H1 (cell line): ENCODE results near the gene MAML3. TPM values are rescaled to one million over a fixed set of nuclear protein-coding genes. Genes with fewer than 3 reads are reported as not detected.

Experiments used
- CTCF ChIA-PET: fragments of 300-600 bp; sonication (Branson Sonifier 250); formaldehyde crosslinking; loops from one replicate; lab custom pipeline; 2021; ENCODE audit not compliant: partially characterized antibody; lab: Charles Lee
- POLR2A ChIA-PET: fragments of 300-600 bp; sonication (Branson Sonifier 250); formaldehyde crosslinking; loops from one replicate; lab custom pipeline; 2021; ENCODE audit warnings: inconsistent platforms; ENCODE audit not compliant: partially characterized antibody; lab: Charles Lee
- DNase-seq, 2 experiments: peaks; one replicate each; pipeline versions ENCODE4 v3.0.0 to v3.0.0-alpha.2; 2010 to 2022; ENCODE audit warnings: low spot score in 2 of 2, low read depth in 1 of 2, mixed read lengths in 1 of 2
- FAIRE-seq: peaks from 2 replicates; lab custom pipeline; 2011; peaks lifted over from hg19 to GRCh38; lab: Jason Lieb, UNC
- H2AFZ ChIP-seq: 2 replicates; pipeline ENCODE4 v1.8.1; 2012; ENCODE audit warnings: low read length, inconsistent platforms
- H2AK5ac ChIP-seq: 2 replicates; pipeline ENCODE4 v1.6.1; 2013; ENCODE audit warnings: low read depth, low read length
- H2BK120ac ChIP-seq: replicated peaks from 2 replicates; pipeline ENCODE3; 2013; ENCODE audit warnings: low read depth, low read length, inconsistent platforms
- H2BK12ac ChIP-seq: 2 replicates; pipeline ENCODE4 v1.6.1; 2013; ENCODE audit warnings: low read depth, low read length
- H2BK15ac ChIP-seq: 2 replicates; pipeline ENCODE4 v1.6.1; 2013; ENCODE audit warnings: low read length
- H2BK20ac ChIP-seq: 2 replicates; pipeline ENCODE4 v1.6.1; 2013; ENCODE audit warnings: low read length
- H2BK5ac ChIP-seq: 2 replicates; pipeline ENCODE4 v1.6.1; 2013; ENCODE audit warnings: low read depth, low read length
- H3K14ac ChIP-seq: 2 replicates; pipeline ENCODE4 v1.6.1; 2013; ENCODE audit warnings: inconsistent platforms; ENCODE audit not compliant: insufficient read length
- H3K18ac ChIP-seq: 2 replicates; pipeline ENCODE4 v1.6.1; 2013; ENCODE audit warnings: low read length; ENCODE audit errors: extremely low read depth
- H3K23ac ChIP-seq: 2 replicates; pipeline ENCODE4 v1.6.1; 2013; ENCODE audit warnings: inconsistent platforms; ENCODE audit not compliant: insufficient read length
- H3K23me2 ChIP-seq: 2 replicates; pipeline ENCODE4 v1.6.1; 2013; ENCODE audit warnings: low read depth, low read length
- H3K27ac ChIP-seq: 2 replicates; pipeline ENCODE4 v1.6.1; 2011; ENCODE audit warnings: low read depth, low read length, inconsistent platforms
- H3K27me3 ChIP-seq, 4 experiments: replicated peaks in 1 of 4; 1 replicate in 1 of 4; 2 replicates in 3 of 4; pipeline versions ENCODE4 v1.6.1 to v1.8.1; 2011 to 2013; ENCODE audit warnings: low read length in 3 of 4, mild to moderate bottlenecking in 3 of 4, inconsistent platforms in 2 of 4, mixed read lengths in 2 of 4, moderate library complexity in 1 of 4; ENCODE audit not compliant: control insufficient read depth in 3 of 4, insufficient read depth in 3 of 4; ENCODE audit errors: extremely low read depth in 1 of 4
- H3K36me3 ChIP-seq, 4 experiments: 2 replicates each; pipeline versions ENCODE4 v1.6.1 to v1.8.1; 2011 to 2013; ENCODE audit warnings: mild to moderate bottlenecking in 4 of 4, low read length in 3 of 4, moderate library complexity in 2 of 4, control low read depth in 1 of 4, inconsistent platforms in 1 of 4; ENCODE audit not compliant: insufficient read depth in 4 of 4, control insufficient read depth in 2 of 4
- H3K4ac ChIP-seq: replicated peaks from 2 replicates; pipeline ENCODE3; 2013; ENCODE audit warnings: low read length, low read depth, mixed read lengths, inconsistent platforms; ENCODE audit not compliant: insufficient read length
- H3K4me1 ChIP-seq, 4 experiments: replicated peaks in 1 of 4; 1 replicate in 1 of 4; 2 replicates in 3 of 4; pipeline versions ENCODE4 v1.6.1 to v1.8.1; 2011 to 2013; ENCODE audit warnings: low read length in 3 of 4, inconsistent platforms in 2 of 4, mixed read lengths in 1 of 4; ENCODE audit not compliant: insufficient read depth in 4 of 4, control insufficient read depth in 3 of 4
- H3K4me2 ChIP-seq, 2 experiments: 2 replicates each; pipeline versions ENCODE4 v1.6.1 to v1.8.1; 2011 to 2013; ENCODE audit warnings: low read depth in 2 of 2, low read length in 2 of 2, control low read depth in 1 of 2, inconsistent platforms in 1 of 2, mild to moderate bottlenecking in 1 of 2; ENCODE audit not compliant: insufficient read depth in 1 of 2
- H3K4me3 ChIP-seq, 4 experiments: fragments of 200-600, 300-600 bp in 1 of 4; sonication (generic), shearing (Covaris generic), sonication (Bioruptor Twin) in 1 of 4; 2 replicates each; pipeline versions ENCODE4 v1.5.1 to v1.8.1; 2011 to 2016; ENCODE audit warnings: low read length in 4 of 4, low read depth in 3 of 4, control low read depth in 2 of 4, inconsistent platforms in 2 of 4, mild to moderate bottlenecking in 2 of 4, mixed read lengths in 1 of 4, moderate library complexity in 1 of 4; ENCODE audit not compliant: insufficient read depth in 2 of 4; ENCODE audit errors: extremely low read depth in 1 of 4
- H3K56ac ChIP-seq: replicated peaks from 2 replicates; pipeline ENCODE3; 2013; ENCODE audit warnings: low read depth, mild to moderate bottlenecking, mixed read lengths, low read length, inconsistent platforms; ENCODE audit not compliant: insufficient read length
- H3K79me1 ChIP-seq: 2 replicates; pipeline ENCODE4 v1.6.1; 2013; ENCODE audit warnings: low read depth, low read length, control low read depth
- H3K79me2 ChIP-seq, 2 experiments: 2 replicates each; pipeline versions ENCODE4 v1.6.1 to v1.8.1; 2012 to 2013; ENCODE audit warnings: low read length in 2 of 2, mild to moderate bottlenecking in 2 of 2, inconsistent platforms in 1 of 2; ENCODE audit not compliant: insufficient read depth in 2 of 2, control insufficient read depth in 1 of 2
- H3K9ac ChIP-seq, 4 experiments: replicated peaks in 1 of 4; 1 replicate in 1 of 4; 2 replicates in 3 of 4; pipeline versions ENCODE4 v1.6.1 to v1.8.1; 2011 to 2013; ENCODE audit warnings: low read depth in 3 of 4, low read length in 3 of 4, control low read depth in 2 of 4, mild to moderate bottlenecking in 2 of 4, moderate library complexity in 2 of 4, inconsistent platforms in 1 of 4; ENCODE audit errors: extremely low read depth in 1 of 4
- H3K9me3 ChIP-seq, 2 experiments: 2 replicates each; pipeline versions ENCODE4 v1.6.1 to v1.8.1; 2012 to 2013; ENCODE audit warnings: mild to moderate bottlenecking in 2 of 2, moderate library complexity in 2 of 2, control low read depth in 1 of 2, inconsistent platforms in 1 of 2, low read depth in 1 of 2, low read length in 1 of 2, mixed read lengths in 1 of 2; ENCODE audit not compliant: insufficient read depth in 2 of 2
- H4K20me1 ChIP-seq, 2 experiments: replicated peaks in 1 of 2; 2 replicates each; pipeline versions ENCODE3 to v1.8.1; 2011 to 2013; ENCODE audit warnings: inconsistent platforms in 2 of 2, low read length in 2 of 2, mild to moderate bottlenecking in 1 of 2; ENCODE audit not compliant: insufficient read depth in 2 of 2, control insufficient read depth in 1 of 2
- H4K5ac ChIP-seq: 2 replicates; pipeline ENCODE4 v1.6.1; 2013; ENCODE audit warnings: low read length, low read depth, mixed read lengths, inconsistent platforms; ENCODE audit not compliant: insufficient read length
- H4K8ac ChIP-seq: 2 replicates; pipeline ENCODE4 v1.8.0; 2013; ENCODE audit warnings: mild to moderate bottlenecking, moderate library complexity, low read length, inconsistent platforms; ENCODE audit not compliant: insufficient read depth; ENCODE audit errors: extremely low read depth
- H4K91ac ChIP-seq: replicated peaks from 2 replicates; pipeline ENCODE3; 2013; ENCODE audit warnings: low read length, mixed read lengths, inconsistent platforms; ENCODE audit not compliant: insufficient read length
- JUND ChIP-seq: IDR thresholded peaks from 2 replicates; pipeline ENCODE4 v1.6.1; 2011; ENCODE audit warnings: mild to moderate bottlenecking, improper control_type of control experiment, low read length
- WGBS, 2 experiments: shearing (Covaris generic) in 1 of 2; methylation state at CpG; one replicate each; pipeline versions ENCODE4 v1.1.6 to v1.1.7; 2013 to 2015; ENCODE audit warnings: low lambda C conversion rate in 2 of 2, mixed read lengths in 2 of 2, inconsistent platforms in 1 of 2, low coverage in 1 of 2, missing lambda C conversion rate in 1 of 2; ENCODE audit not compliant: insufficient replicate concordance in 2 of 2, insufficient coverage in 1 of 2, insufficient read length in 1 of 2; ENCODE audit errors: extremely low coverage in 1 of 2, missing lambda C conversion rate in 1 of 2; 5-methylcytosine and 5-hydroxymethylcytosine counted together
- polyA plus RNA-seq, 7 experiments: library from polyadenylated mRNA; depleted of rRNA in 3 of 7; stranded (reverse) in 5 of 7; unstranded in 2 of 7; fragments of >200 nt in 5 of 7; fragments of 200-250 nt in 2 of 7; gene quantifications; 1 replicate in 5 of 7; 2 replicates in 1 of 7; 4 replicates in 1 of 7; pipeline versions ENCODE4 v1.2.1 to v1.2.3, GENCODE V29; 2011 to 2013; ENCODE audit warnings: missing spikeins in 2 of 7, mixed read lengths in 2 of 7
- total RNA-seq: library from RNA; stranded (reverse); fragmentation: NEBNext Ultra II Directional; extraction: Animal tissue kit (Norgen Biotek cat#: 25700); gene quantifications from 2 replicates; pipeline ENCODE4 v1.2.1, GENCODE V29; 2021

MAML3 gene
- total and polyA plus RNA-seq, 2 of the 8 experiments (the other 6 are each of a cell fraction or from before 2014, with no cell fraction given): 2.1 to 5.7 TPM

GRCh38 chr4:140185412-140186081, 31.6 kb upstream of the MAML3 start:
- Histone ChIP-seq H3K18ac (no peak overlapping the region), H3K9me3 (no peaks in the 10 kb centered on the region), H2BK20ac (no peak overlapping the region), H3K27me3 (no peaks in the 10 kb centered on the region), H3K9ac (no peak overlapping the region), H3K36me3 (no peaks in the 10 kb centered on the region), H3K4me2 (no peak overlapping the region), H2BK120ac (no peak overlapping the region), H3K79me1 (no peaks in the 10 kb centered on the region), H3K4ac (no peak overlapping the region), H2AFZ (no peak overlapping the region), H3K56ac (no peak overlapping the region), H2BK5ac (no peak overlapping the region), H3K4me1 (no peaks in the 10 kb centered on the region), H4K5ac (no peak overlapping the region), H4K8ac (no peak overlapping the region), H3K79me2 (no peaks in the 10 kb centered on the region), H2AK5ac (no peak overlapping the region), H2BK12ac (no peak overlapping the region), H3K14ac (no peak overlapping the region), H4K20me1 (no peaks in the 10 kb centered on the region), H2BK15ac (no peak overlapping the region), H4K91ac (no peak overlapping the region), H3K23me2 (no peaks in the 10 kb centered on the region), H3K27ac (no peak overlapping the region), H3K4me3 (no peak overlapping the region), H3K23ac (no peak overlapping the region)
- POLR2A ChIA-PET: no interaction called here
- 93% methylated on average over 3 of the region's 3 CpGs; no CpG with 5 or more reads in 1 of the 2 experiments for WGBS, 2 experiments
- FAIRE-seq: no peak
- CTCF ChIA-PET: interaction anchor here (0.7 to 1.7 kb wide), 3 partner anchors 25 to 304 kb away, joined by 3 to 4 read pairs (median 3); no protein-coding TSS in a partner anchor
- no peak for DNase-seq
- TF ChIP-seq JUND: no peak
